ENCODE data around the gene DHRS9.

The DHRS9 gene

GRCh38 chr2:169066897-169067296, 2.5 kb upstream of the DHRS9 start (continued):
- TF ChIP-seq ZNF274 (IDR thresholded peaks at IDR 0.05; ENCODE audit: low read length), result no peak
- no peak for TF ChIP-seq ZNF274 (tag by site-specific recombination; IDR thresholded peaks at IDR 0.05; ENCODE audit: borderline replicate concordance)
- no peak for TF ChIP-seq ZNF112 (tag by site-specific recombination; IDR thresholded peaks at IDR 0.05)
- TF ChIP-seq ZNF473 (tag by site-specific recombination; IDR thresholded peaks at IDR 0.05), result no peak
- TF ChIP-seq ZNF23 (tag by site-specific recombination; IDR thresholded peaks at IDR 0.05; ENCODE audit: borderline replicate concordance), result no peak
- TF ChIP-seq ZNF791 (tag by site-specific recombination; IDR thresholded peaks at IDR 0.05), result no peak

DNA sequence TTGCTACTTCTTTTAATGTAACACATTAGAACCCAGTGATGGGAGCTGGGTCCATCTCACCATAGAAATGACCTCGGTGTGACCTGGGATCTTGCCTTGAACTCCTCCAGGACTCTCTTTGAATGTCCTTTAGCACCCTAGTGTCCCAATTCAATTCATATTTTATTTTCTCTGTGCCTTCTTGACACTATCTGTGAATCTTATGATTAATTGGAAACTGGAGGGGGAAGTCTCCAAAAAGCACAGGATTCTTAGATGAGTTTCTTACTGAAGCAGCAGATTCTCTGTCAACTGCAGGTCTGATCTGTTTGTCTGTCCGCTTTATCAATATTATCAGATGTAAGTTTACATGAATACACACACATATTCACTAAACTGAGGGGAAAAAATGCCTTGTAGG, 470 bp downstream of the DHRS9 start:
- Histone ChIP-seq H3K36me3 (ENCODE audit: control insufficient read depth in 2 of 2, insufficient read depth in 1 of 2, low read length in 2 of 2) (no peaks in the 10 kb centered on the region), H3K4me1 (ENCODE audit: control insufficient read depth, insufficient read depth, low read length) (no peaks in the 10 kb centered on the region), H3K4me3 (ENCODE audit: low read depth, low read length) (no peak overlapping the region), H3K27ac (ENCODE audit: extremely low read depth, low read depth, low read length) (no peak overlapping the region), H3K9me3 (ENCODE audit: control insufficient read depth, insufficient read depth, low read depth, low read length) (no peaks in the 10 kb centered on the region)
- POLR2A ChIA-PET, result no interaction called here
- CTCF ChIA-PET, result no interaction called here
- TF ChIP-seq ZNF302 (tag by site-specific recombination; IDR thresholded peaks at IDR 0.05; ENCODE audit: low read depth) (no peak), ZNF133 (tag by site-specific recombination; IDR thresholded peaks at IDR 0.05) (no peak)

- CTCF ChIA-PET, result interaction anchor here (0.6 to 1.1 kb wide), 3 partner anchors 15 to 326 kb away, joined by 3 to 4 read pairs (median 3); no protein-coding TSS in a partner anchor
- TF ChIP-seq ZNF354C (tag by site-specific recombination; IDR thresholded peaks at IDR 0.05; ENCODE audit: borderline replicate concordance, low read depth) (no peak), ZNF335 (tag by site-specific recombination; conservative IDR thresholded peaks at IDR 0.05) (no peak), KLF8 (tag by site-specific recombination; IDR thresholded peaks at IDR 0.05) (no peak), ZBTB20 (tag by site-specific recombination; IDR thresholded peaks at IDR 0.05) (no peak), ZNF677 (tag by site-specific recombination; IDR thresholded peaks at IDR 0.05) (no peak), ZNF169 (tag by site-specific recombination; IDR thresholded peaks at IDR 0.05) (no peak), ZNF610 (tag by site-specific recombination; IDR thresholded peaks at IDR 0.05; ENCODE audit: borderline replicate concordance) (no peak), KLF16 (tag by site-specific recombination; IDR thresholded peaks at IDR 0.05) (no peak), KLF10 (tag by site-specific recombination; IDR thresholded peaks at IDR 0.05) (no peak), ZFP41 (tag by site-specific recombination; IDR thresholded peaks at IDR 0.05; ENCODE audit: borderline replicate concordance) (no peak), SCRT1 (tag by site-specific recombination; IDR thresholded peaks at IDR 0.05; ENCODE audit: borderline replicate concordance) (no peak)
- TF ChIP-seq, protein P1, sequence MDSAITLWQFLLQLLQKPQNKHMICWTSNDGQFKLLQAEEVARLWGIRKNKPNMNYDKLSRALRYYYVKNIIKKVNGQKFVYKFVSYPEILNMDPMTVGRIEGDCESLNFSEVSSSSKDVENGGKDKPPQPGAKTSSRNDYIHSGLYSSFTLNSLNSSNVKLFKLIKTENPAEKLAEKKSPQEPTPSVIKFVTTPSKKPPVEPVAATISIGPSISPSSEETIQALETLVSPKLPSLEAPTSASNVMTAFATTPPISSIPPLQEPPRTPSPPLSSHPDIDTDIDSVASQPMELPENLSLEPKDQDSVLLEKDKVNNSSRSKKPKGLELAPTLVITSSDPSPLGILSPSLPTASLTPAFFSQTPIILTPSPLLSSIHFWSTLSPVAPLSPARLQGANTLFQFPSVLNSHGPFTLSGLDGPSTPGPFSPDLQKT (IDR thresholded peaks at IDR 0.05; ENCODE audit: borderline replicate concordance, low read depth, low read length), result no peak
- TF ChIP-seq, protein P2, sequence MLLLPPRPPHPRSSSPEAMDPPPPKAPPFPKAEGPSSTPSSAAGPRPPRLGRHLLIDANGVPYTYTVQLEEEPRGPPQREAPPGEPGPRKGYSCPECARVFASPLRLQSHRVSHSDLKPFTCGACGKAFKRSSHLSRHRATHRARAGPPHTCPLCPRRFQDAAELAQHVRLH (tag by site-specific recombination; IDR thresholded peaks at IDR 0.05), result no peak
- TF ChIP-seq, protein P3, sequence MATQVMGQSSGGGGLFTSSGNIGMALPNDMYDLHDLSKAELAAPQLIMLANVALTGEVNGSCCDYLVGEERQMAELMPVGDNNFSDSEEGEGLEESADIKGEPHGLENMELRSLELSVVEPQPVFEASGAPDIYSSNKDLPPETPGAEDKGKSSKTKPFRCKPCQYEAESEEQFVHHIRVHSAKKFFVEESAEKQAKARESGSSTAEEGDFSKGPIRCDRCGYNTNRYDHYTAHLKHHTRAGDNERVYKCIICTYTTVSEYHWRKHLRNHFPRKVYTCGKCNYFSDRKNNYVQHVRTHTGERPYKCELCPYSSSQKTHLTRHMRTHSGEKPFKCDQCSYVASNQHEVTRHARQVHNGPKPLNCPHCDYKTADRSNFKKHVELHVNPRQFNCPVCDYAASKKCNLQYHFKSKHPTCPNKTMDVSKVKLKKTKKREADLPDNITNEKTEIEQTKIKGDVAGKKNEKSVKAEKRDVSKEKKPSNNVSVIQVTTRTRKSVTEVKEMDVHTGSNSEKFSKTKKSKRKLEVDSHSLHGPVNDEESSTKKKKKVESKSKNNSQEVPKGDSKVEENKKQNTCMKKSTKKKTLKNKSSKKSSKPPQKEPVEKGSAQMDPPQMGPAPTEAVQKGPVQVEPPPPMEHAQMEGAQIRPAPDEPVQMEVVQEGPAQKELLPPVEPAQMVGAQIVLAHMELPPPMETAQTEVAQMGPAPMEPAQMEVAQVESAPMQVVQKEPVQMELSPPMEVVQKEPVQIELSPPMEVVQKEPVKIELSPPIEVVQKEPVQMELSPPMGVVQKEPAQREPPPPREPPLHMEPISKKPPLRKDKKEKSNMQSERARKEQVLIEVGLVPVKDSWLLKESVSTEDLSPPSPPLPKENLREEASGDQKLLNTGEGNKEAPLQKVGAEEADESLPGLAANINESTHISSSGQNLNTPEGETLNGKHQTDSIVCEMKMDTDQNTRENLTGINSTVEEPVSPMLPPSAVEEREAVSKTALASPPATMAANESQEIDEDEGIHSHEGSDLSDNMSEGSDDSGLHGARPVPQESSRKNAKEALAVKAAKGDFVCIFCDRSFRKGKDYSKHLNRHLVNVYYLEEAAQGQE (tag by site-specific recombination; IDR thresholded peaks at IDR 0.05), result no peak
- TF ChIP-seq, protein P4, sequence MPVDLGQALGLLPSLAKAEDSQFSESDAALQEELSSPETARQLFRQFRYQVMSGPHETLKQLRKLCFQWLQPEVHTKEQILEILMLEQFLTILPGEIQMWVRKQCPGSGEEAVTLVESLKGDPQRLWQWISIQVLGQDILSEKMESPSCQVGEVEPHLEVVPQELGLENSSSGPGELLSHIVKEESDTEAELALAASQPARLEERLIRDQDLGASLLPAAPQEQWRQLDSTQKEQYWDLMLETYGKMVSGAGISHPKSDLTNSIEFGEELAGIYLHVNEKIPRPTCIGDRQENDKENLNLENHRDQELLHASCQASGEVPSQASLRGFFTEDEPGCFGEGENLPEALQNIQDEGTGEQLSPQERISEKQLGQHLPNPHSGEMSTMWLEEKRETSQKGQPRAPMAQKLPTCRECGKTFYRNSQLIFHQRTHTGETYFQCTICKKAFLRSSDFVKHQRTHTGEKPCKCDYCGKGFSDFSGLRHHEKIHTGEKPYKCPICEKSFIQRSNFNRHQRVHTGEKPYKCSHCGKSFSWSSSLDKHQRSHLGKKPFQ (tag by site-specific recombination; IDR thresholded peaks at IDR 0.05), result no peak
- TF ChIP-seq, protein P5, sequence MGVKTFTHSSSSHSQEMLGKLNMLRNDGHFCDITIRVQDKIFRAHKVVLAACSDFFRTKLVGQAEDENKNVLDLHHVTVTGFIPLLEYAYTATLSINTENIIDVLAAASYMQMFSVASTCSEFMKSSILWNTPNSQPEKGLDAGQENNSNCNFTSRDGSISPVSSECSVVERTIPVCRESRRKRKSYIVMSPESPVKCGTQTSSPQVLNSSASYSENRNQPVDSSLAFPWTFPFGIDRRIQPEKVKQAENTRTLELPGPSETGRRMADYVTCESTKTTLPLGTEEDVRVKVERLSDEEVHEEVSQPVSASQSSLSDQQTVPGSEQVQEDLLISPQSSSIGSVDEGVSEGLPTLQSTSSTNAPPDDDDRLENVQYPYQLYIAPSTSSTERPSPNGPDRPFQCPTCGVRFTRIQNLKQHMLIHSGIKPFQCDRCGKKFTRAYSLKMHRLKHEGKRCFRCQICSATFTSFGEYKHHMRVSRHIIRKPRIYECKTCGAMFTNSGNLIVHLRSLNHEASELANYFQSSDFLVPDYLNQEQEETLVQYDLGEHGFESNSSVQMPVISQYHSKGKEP (tag by site-specific recombination; IDR thresholded peaks at IDR 0.05), result no peak
Observed at GRCh38 chr2:169071455-169071854, 2.1 kb downstream of the DHRS9 start.

More at GRCh38 chr2:169071455-169071854, 2.1 kb downstream of the DHRS9 start:
- no peaks in the 10 kb centered on the region for H3K4me1 ChIP-seq (ENCODE audit: control insufficient read depth, insufficient read depth, low read length)
- no peaks in the 10 kb centered on the region for H3K9me3 ChIP-seq (ENCODE audit: control insufficient read depth, insufficient read depth, low read depth, low read length)
- no peak overlapping the region for H3K4me3 ChIP-seq (ENCODE audit: low read depth, low read length)
- H3K27ac ChIP-seq (ENCODE audit: extremely low read depth, low read depth, low read length), result no peak overlapping the region
- POLR2A ChIA-PET, result no interaction called here
- H3K36me3 ChIP-seq (ENCODE audit: control insufficient read depth in 2 of 2, insufficient read depth in 1 of 2, low read length in 2 of 2), result no peaks in the 10 kb centered on the region

Data from HEK293 (cell line).